HG03558 (cell line): ENCODE results near the gene SLC39A11.
"Not testable (repeated sequence)": the region's sequence is repeated elsewhere in the genome, so short reads cannot be mapped to it uniquely, and the experiment has no call there.

Experiments
- ATAC-seq: cut with Tn5 transposase; IDR thresholded peaks from one replicate; pipeline ENCODE4 v1.9.1; 2021; ENCODE audit warnings: moderate number of reproducible peaks; ENCODE audit not compliant: unreplicated experiment; ENCODE audit errors: extremely low read depth

Gene SLC39A11

DNA sequence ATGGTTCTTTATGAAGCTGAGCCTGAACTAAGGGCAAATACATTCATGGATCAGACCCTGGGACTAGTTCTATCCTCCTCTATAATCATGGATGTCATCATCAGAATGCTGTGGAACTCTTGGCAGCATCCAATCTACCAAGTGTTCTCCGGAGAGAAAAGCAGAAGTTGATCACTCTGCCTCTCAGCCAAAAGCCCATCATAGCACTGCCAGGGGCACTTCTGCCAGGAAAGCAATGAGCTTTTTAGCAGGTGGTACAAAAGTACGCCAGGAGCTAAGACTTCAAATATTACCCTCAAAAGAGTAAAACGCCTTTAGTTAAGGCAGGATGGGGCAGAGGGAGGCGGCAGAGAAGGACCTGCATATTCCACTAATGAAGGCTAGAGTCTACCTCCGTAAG lies 279.0 kb downstream of the SLC39A11 start:
- no peak for ATAC-seq

DNA sequence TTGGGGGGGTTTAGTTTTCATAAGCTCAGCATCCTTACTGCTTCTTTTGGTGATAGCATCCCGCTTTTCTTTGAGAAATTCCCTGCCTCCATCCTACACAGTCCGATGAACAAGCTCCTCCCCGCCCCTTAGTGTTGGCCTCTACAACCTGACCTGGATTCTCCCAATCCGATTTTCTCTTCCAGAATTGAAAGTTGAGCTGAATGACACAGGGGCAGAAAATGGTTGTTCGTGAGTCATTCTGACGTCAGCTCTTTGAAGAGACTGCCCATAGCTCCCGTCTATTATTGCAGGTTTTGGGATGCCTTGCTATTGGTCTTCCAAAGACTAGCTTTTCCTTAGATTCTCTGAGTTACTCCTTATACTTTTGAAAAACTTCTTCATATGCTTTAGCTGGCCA lies 279.7 kb downstream of the SLC39A11 start:
- ATAC-seq = no peak

DNA sequence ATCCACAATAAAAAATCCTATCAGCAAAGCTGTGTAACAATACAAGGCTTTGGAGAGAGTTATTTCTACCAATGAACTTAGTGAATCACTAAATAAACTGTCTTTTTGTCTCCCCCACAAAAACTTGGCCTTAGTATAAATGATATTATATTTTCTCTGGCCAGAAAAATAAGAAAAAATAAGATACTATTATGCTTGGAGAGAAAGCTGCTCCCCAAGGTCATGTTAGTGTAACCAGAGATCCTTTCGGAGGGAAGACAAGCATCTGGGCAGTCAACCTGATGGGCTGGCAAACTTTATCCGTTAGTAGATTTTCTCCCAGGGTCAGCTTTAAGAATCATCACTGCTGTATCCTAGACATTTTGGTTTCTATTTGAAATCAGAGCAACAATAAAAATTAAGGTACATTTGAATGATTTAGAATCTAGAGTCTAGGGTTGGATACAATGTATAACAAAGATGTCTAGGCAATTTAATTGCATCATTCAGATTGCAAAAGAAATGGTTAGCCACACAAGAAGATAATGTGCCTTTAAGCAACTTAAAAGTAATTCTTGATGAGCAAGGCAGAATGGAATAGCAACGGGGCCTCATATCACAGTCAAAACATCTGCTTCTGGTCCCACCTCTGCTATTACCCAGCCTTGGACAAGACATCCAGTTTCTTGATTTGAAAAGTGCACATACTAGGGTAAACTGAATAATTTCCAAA lies 280.4 kb downstream of the SLC39A11 start:
- ATAC-seq = no peak

DNA sequence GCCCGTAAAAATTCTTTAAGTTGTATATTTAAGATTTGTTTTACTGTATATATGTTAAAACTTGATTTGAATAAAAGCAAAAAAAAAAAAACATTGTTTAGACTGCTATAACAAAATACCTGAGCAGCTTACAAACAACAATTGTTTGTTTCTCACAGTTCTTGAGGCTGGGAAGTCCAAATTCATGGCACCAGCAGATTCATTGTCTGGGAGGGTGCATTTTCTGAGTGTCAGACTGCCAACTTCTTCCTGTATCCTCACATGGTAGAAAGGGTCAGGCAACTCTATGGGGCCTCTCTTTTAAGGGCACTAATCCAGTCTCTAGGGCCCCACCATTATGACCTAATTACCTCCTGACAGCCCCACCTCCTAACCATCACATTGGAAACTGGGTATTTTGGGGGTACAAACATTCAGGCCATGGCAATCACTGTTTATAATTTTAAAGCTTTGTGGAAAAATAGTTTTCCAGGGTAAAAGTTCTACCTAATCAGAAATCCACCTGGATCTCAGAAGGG lies 281.4 kb downstream of the SLC39A11 start:
- ATAC-seq = no peak

DNA sequence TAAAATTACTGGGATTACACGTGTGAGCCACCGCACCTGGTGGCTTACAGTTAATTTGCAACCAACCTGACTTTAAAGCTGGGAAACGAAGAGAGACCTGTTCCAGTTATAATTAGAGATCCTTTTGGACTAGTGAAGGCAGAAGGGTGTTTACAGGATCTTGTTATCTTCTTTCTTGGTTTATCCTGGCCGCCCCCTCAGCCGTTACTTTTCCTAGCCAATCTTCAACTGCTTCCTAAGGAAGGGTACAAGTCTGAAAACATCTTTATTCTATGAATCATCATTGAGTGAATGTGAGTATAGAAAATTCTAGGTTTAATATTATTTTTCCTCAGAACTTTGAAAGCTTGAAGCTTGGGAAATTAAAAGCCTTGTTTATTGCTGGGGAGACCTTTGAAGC lies 286.5 kb downstream of the SLC39A11 start:
- no peak for ATAC-seq

DNA sequence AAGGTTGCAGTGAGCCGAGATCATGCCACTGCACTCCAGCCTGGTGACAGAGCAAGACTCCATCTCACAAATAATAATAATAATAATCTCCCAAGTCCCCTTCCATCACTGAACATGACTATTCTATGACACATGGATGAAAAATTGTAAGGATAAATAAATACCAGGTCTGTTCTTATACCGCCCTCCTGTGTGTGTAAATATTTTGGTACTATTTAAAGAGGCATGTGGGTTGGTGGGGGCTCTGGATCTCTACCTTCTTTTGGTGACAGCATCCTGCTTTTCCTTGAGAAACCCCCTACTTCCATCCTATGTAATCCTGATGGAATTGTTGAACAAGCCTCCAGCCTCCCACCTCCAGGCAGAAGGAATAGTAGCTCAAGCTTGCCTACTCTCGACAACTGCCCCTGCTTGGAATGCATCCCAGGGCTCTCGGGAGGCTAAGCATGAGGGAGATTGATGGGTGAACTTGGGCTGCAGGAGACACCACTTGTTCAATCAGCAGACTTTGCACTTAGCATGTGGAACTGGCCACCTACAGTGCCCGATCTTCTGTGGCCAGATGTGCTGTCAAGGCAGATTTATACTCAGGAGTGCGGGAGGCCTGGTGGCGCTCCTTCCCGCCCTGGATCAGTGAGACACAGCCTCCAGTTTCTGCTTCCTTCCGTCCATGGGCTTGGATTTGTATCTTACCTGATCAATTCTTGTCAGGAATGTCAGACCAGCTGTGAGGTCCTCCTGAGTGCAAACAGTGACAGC lies 287.4 kb downstream of the SLC39A11 start:
- ATAC-seq = no peak

DNA sequence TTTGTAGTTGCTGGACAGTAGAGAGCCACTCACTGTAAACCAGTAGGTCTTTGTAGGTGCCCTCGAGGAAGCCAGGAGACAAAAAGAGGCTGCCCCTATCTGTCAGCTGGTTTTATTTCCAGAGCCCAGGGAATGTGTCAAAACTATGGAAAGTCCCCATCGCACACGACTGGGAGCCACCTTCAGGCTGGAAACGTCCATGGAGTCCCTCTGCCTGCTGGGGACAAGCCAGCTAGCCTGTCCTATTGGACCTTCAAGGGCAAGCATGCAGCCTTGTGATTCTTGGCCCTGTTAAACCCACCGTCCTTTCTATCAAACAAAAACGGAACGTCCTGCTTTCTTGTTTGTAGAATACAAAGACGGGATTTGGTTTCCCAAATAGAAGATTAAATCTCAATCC lies 289.8 kb downstream of the SLC39A11 start:
- no peak for ATAC-seq

DNA sequence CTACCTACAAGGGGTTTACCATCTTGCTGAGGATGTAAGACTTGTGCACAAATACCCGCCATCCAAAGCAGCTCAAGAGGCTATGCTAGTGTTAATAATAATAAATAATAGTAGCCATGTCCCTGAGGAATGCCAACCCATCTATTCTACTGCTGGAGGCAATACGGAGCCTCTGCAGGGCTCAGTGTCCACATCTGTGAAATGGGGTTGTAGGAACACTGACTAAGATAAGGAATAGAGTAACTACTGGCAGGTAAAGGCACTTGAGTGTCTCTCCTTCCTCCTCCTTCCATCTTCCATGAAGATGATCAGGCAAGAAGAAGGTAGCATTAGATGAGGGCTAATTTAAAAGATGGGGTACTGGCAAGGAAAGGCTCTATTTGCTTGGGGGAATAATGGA lies 295.3 kb downstream of the SLC39A11 start:
- no peak for ATAC-seq

DNA sequence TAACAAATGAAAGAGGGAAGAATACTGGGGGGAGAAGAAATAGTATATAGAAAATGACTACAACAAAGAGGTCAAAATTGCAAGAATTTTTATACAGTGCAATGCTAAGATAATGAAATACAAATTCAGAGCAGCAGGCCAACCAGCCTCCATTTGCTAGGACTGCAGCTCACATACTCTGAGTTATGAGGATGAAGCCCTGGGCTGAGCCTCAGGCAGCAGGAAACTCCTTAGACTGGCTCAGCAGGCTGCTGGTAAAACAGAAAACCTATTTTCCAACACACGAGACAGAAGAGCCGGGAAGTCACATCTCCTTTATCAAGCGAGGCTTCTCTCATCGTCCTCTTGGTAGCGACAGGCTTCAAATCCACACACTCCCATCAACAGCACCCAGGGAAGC lies 296.5 kb downstream of the SLC39A11 start:
- ATAC-seq = no peak

DNA sequence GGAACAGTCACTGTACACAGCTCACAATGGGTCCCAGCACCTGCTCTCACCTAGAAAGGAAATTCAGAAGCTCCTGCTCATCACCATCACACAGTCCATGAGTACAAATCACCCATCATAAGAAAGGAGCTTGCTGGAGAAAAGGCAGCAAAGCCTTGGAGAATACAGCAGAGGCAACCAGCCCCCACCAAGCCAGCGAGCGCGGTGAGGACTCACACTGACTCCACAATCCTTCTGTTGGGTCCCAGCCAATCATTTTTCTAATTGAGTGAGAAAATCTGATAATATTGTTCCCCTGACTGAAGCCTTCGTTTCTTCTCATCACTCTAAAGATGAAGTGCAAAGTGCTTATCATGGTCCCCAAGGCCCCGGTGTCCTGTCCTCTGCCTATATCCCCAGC lies 298.3 kb downstream of the SLC39A11 start:
- no peak for ATAC-seq

DNA sequence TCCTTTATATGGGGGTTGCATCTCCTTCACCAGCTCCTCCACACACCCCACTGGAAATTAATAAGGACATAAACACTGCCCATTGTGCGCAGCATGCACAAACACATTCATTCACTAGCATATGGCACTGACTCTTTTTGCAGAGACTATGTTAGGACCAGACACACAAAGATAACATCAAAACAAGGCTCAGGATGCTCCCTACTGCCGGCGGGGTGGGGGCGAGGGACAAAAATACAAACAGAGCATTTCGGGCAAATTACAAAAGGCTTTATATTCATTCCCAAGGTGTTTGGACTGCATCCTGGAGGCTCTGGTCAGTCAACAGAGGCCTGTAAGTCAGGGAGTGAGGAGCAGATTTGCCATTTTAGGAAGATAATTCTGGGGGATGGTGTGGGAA lies 299.7 kb downstream of the SLC39A11 start:
- no peak for ATAC-seq

DNA sequence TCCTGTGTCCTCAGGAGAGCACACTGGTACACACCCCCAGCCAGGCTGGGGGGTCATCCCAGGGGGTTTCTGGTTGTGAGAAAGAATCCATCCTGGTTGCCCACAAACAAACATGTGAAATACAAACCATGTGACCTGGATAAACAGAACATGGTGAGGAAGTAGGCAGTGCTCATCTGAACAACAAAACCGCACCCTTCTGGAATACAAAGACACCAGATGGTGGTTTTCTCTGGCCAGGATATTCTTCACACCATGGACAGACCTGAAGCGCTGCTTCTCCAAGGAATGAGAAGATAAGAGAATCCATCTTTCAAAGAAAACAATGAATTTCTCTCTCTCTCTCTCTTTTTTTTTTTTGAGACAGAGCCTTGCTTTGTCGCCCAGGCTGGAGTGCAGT lies 302.3 kb downstream of the SLC39A11 start:
- ATAC-seq = no peak

DNA sequence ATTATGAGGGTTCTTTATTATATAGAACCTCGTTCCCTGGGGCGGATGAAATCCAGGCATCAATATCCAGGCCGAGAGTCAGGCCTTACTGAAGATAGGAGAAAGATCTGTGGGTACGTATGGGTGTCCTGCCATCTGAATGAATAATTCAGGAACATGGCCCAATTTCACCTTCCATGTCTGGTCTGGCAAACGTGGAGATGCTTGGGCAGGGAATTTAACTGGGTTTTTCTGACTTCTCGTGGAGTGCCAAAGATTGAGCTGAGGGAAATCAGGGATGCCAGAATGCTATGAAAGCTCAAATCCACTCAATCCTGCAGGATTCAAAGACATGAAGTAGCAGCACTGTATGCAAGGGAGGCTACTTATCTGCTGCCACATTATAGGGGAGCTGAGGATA lies 302.8 kb downstream of the SLC39A11 start:
- no peak for ATAC-seq

DNA sequence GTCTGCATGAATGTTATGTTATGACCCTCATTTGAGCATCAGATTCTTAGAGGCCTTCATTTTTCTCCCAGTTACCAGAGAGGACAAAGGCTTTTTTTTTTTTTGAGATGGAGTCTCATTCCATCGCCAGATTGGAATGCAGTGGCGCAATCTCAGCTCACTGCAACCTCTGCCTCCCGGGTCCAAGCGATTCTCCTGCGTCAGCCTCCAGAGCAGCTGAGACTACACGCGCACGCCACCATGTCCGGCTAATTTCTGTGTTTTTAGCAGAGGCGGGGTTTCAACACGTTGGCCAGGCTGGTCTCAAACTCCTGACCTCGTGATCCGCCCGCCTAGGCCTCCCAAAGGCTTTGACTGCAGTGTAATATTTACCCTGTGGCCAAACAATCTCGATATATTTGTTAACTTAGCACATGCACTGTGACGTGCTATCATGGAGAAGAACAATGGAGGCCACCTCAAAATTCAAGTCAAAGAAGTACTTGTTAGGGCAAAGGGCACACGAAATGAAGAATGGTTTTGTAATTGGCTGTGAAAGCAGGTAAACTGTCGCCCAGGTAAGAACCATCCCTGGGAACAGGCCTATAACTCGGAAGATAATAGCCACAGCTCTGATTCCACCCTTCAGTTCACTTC lies 303.4 kb downstream of the SLC39A11 start:
- ATAC-seq = no peak

DNA sequence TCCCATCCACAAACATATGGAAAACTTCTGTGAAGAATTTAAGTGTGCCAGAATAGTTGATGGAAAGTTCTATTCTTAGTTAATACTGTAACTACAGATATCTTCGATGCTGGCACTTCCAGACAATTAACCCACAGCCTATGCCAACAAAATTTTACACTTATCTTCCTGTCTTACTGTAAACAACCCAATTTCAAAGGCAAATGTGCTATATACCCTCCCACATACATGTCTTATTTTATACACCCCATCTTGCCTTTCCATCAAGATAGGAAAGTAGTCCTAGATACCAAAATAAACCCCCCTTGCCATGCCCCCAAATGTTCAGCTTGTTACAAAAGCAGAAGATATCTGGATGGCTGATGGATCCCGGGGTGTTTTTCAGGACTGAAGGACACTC lies 306.3 kb downstream of the SLC39A11 start:
- no peak for ATAC-seq

DNA sequence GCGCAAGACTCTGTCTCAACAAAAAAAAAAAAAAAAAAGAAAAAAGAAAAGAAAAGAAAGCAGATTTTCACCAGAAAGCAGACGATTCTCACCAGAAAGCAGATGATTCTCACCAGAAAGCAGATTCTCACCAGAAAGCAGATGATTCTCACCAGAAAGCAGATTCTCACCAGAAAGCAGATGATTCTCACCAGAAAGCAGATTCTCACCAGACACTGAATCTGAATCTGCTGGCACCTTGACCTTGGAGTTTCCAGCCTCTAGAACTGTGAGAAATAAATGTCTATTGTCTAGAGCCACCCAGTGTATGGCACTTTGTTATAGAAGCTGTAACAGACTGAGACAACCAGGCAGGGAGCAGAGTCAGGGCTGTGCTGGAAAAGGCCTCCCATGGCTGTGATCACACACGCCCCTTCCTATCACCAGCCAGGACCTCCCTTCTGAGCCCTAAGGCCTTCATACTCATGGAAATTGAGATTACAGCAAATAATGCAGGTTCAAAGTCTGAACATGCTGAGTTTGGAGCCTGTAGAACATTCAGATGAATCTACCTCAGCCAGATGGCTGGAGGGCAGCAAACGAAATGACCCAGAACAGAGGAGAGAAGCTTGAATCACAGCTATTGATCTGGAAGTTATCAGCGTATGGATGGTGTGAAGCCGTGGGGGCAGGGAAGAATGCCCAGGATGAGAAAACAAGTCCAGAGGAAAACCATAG lies 309.3 kb downstream of the SLC39A11 start:
- no peak for ATAC-seq

DNA sequence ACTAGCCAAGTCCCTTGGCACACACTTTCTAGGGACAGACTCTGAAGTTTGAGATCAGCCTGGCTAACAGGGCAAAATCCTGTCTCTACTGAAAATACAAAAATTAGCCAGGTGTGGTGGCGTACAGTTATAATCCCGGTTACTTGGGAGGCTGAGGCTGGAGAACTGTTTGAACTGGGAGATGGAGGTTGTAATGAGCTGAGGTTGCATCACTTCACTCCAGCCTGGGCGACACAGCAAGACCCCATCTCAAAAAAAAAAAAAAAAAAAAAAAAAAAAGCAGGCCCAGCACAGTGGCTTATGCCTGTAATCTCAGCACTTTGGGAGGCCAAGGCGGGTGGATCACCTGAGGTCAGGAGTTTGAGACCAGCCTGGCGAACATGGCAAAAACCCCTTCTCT lies 310.1 kb downstream of the SLC39A11 start:
- not testable (repeated sequence) for ATAC-seq

DNA sequence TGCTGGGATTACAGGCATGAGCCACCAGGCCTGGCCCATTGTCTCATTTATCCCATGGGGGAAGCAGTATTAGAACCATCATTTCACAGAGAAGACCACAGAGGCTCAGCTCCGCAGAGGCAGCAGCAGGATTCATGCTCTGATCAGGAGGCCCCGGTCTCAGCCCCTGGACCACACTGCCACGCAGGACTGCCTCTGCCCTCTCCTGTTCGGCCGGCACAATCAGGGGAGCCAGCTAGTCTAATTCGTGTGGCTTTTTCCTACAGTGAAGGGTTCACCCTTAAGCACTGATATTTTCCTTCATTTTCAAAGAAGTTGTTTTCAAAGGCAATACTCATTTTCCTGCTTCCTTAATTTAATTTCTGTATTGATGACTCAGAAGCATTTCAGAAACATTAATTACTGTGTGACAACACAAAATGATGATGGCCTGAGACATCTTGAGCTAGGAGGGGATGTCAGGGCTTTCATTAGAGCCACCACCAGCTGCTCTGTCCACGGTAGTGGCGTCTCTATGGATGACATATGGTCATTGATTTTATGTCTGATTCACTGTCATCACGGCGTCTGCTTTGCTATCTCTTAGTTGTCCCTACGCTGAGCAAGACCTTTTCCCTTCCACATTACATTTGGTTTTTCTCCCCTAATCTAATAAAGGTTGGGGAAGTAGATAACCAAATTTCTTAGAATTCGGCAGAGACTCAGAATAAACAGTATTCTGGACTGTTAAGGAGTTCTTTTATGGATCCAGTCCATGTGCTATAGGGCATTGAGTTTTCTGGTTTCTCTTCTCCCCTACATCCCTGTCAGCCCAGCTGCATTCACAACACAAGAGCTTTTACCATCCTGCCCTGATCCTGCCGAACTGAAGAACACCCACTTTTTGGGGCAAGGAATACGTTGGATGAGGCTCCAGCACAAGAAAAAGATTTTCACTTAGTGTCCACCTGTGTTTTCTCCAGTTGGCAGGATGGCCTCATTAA lies 314.0 kb downstream of the SLC39A11 start:
- ATAC-seq = no peak

DNA sequence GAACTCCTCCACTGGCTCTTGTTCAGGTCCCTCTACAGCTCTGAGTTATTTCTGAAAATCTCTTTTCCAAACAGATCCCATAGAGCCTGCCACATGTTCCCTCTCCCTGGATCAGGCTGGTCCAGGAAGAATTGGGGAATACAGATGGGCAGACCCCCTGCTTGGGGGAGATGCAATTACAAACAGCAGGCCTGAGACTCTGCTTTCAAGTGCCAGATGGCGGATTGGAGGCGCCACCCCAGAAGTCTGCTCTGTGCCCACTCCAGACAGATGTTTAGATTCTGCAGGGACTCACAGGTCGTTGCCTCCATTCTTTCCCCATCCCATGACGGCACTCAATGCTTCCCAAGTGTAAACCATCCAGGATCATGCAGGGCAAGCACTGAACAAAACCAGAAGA lies 316.6 kb downstream of the SLC39A11 start:
- no peak for ATAC-seq

DNA sequence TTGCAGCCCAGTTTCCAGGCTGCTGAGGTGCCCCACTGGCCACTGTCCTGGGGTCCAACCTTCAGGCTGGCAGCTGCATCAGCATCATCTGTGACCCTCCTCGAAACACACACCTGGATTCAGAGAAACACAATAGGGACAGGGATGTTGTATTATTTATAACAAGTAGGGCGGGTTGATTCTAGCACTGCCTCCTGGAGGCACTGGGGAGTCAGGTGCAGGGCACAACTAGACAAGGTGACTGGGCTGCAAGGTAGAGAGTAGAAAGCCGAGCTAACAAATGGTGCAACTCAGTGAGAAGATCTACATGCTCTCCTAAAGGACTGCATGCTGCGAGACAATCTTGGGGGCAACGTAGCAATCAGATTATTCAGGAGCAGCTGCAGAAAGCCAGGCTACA lies 317.3 kb downstream of the SLC39A11 start:
- no peak for ATAC-seq
